ENCODE results near the gene ANKRD49.

GRCh38 chr11:94546162-94546470 is 52.3 kb downstream of the ANKRD49 start:
- TF ChIP-seq CTCF (IDR thresholded peaks at IDR 0.05) (no peak), EZH2 (IDR thresholded peaks at IDR 0.05) (no peak)
